Measurements from ENCODE around the gene MT1B.

The MT1B gene

GRCh38 chr16:56675685-56676210 is 24.1 kb downstream of the MT1B start:
- DNase-seq: no peak
- intact Hi-C loops (cut with DNase I): no loop called here

GRCh38 chr16:56677474-56677873 is 25.8 kb downstream of the MT1B start:
- intact Hi-C loops (cut with DNase I): no loop called here
- no peak for DNase-seq

- DNase-seq: no peak
- intact Hi-C loops (cut with DNase I): no loop called here
Observed at GRCh38 chr16:56679078-56679730, 27.5 kb downstream of the MT1B start.

GRCh38 chr16:56679818-56680217 is 28.1 kb downstream of the MT1B start:
- no peak for DNase-seq
- intact Hi-C loops (cut with DNase I): no loop called here

GRCh38 chr16:56681939-56682702 is 30.4 kb downstream of the MT1B start, which contains the start of gene MT1X:
TSS of gene MT1X (plus strand) at chr16:56682470. CDS start at chr16:56682541, 71 bp downstream.
- DNase-seq: peak; percentile 75 to 98 (median 92)
- intact Hi-C loops (cut with DNase I): no loop called here

- intact Hi-C loops (cut with DNase I): no loop called here
- peak in 2 of 42 donors; percentile 15 to 55 for DNase-seq
Observed at GRCh38 chr16:56682703-56683397, 31.2 kb downstream of the MT1B start.

- intact Hi-C loops (cut with DNase I): no loop called here
- peak in 2 of 42 donors; percentile 44 to 61 for DNase-seq
Observed at GRCh38 chr16:56683424-56684172, 31.9 kb downstream of the MT1B start.

- peak in 8 of 42 donors; percentile 26 to 85 (median 37) for DNase-seq
- intact Hi-C loops (cut with DNase I): no loop called here
Observed at GRCh38 chr16:56684256-56684925, 32.7 kb downstream of the MT1B start.

GRCh38 chr16:56684926-56685590 is 33.4 kb downstream of the MT1B start:
- intact Hi-C loops (cut with DNase I): no loop called here
- DNase-seq: no peak

GRCh38 chr16:56686758-56687157 is 35.1 kb downstream of the MT1B start:
- intact Hi-C loops (cut with DNase I): no loop called here
- DNase-seq: no peak

GRCh38 chr16:56688762-56689161 is 37.1 kb downstream of the MT1B start:
- intact Hi-C loops (cut with DNase I): no loop called here
- no peak for DNase-seq

- intact Hi-C loops (cut with DNase I): no loop called here
- DNase-seq: no peak
Observed at GRCh38 chr16:56689171-56689570, 37.5 kb downstream of the MT1B start.

GRCh38 chr16:56690420-56691122 is 38.9 kb downstream of the MT1B start:
- intact Hi-C loops (cut with DNase I): no loop called here
- no peak for DNase-seq

- intact Hi-C loops (cut with DNase I): no loop called here
- DNase-seq: no peak
Observed at GRCh38 chr16:56691885-56692284, 40.2 kb downstream of the MT1B start.

GRCh38 chr16:56695246-56695645 is 43.6 kb downstream of the MT1B start:
- intact Hi-C loops (cut with DNase I): no loop called here
- DNase-seq: no peak

- intact Hi-C loops (cut with DNase I): no loop called here
- no peak for DNase-seq
Observed at GRCh38 chr16:56697456-56698155, 45.9 kb downstream of the MT1B start.

GRCh38 chr16:56700195-56700594 is 48.5 kb downstream of the MT1B start:
- no peak for DNase-seq
- intact Hi-C loops (cut with DNase I): loop anchor here (5.0 kb wide), 2 partner anchors 98 to 188 kb away; no protein-coding TSS in a partner anchor

Measured in head of caudate nucleus (tissue), 42 donors.